Activated CD4-positive, alpha-beta T cell treated with anti-CD3 and anti-CD28 coated beads, Interleukin-2, Interleukin-6, amounts not matched to agents 100 ng/mL and 50 ng/mL, durations not matched to agents 16 hours and 8 hours (primary cell): ENCODE data around the gene SH3GL1.
A peak's percentile ranks its signal among the peaks of the same experiment; 100 is the strongest.

Experiments used
- DNase-seq: peaks from one replicate; pipeline ENCODE4 v3.0.0-alpha.2; 2020

The SH3GL1 gene

GRCh38 chr19:4375164-4376027 lies 25.0 kb downstream of the SH3GL1 start:
- DNase-seq, result no peak

- DNase-seq, result no peak
These were observed 25.7 kb downstream of the SH3GL1 start for GRCh38 chr19:4374498-4375163.

GRCh38 chr19:4373601-4374497 lies 26.5 kb downstream of the SH3GL1 start:
- DNase-seq, result no peak

- no peak for DNase-seq
These were observed 27.4 kb downstream of the SH3GL1 start for GRCh38 chr19:4373013-4373367.

- no peak for DNase-seq
These were observed 28.0 kb downstream of the SH3GL1 start for GRCh38 chr19:4372165-4373012.

- DNase-seq, result no peak
These were observed 28.8 kb downstream of the SH3GL1 start for GRCh38 chr19:4371247-4372164.

GRCh38 chr19:4370418-4371041 lies 29.8 kb downstream of the SH3GL1 start:
- no peak for DNase-seq

- peak; percentile 86 for DNase-seq
These were observed 30.5 kb downstream of the SH3GL1 start for GRCh38 chr19:4369888-4370260.

- DNase-seq, result peak; percentile 90
These were observed 31.0 kb downstream of the SH3GL1 start for GRCh38 chr19:4369109-4369887.

- no peak for DNase-seq
These were observed 32.1 kb downstream of the SH3GL1 start for GRCh38 chr19:4368128-4368820.

- no peak for DNase-seq
These were observed 32.6 kb downstream of the SH3GL1 start for GRCh38 chr19:4367781-4368127.

GRCh38 chr19:4367336-4367723 lies 33.0 kb downstream of the SH3GL1 start:
- DNase-seq, result no peak

- no peak for DNase-seq
These were observed 33.5 kb downstream of the SH3GL1 start for GRCh38 chr19:4366666-4367335.

- no peak for DNase-seq
These were observed 34.3 kb downstream of the SH3GL1 start for GRCh38 chr19:4365791-4366665.

- no peak for DNase-seq
These were observed 35.0 kb downstream of the SH3GL1 start for GRCh38 chr19:4365341-4365740.

GRCh38 chr19:4363571-4364304 lies 36.6 kb downstream of the SH3GL1 start:
- no peak for DNase-seq
